HCT116 (cell line): ENCODE data around the gene NAPB. TPM values are rescaled to one million over a fixed set of nuclear protein-coding genes. Genes with fewer than 3 reads are reported as not detected.

ENCODE experiments used
- ATAC-seq: fragments of 200-7000 bp; cut with Tn5 transposase; 2 replicates; pipeline ENCODE4 v1.9.1; 2020; ENCODE audit warnings: mild to moderate bottlenecking, moderate library complexity
- BruUV-seq: library from RNA; stranded (reverse); fragments of 400-500 nt; replicated peaks from 2 replicates; lab custom pipeline; 2021; lab: Mats Ljungman, UMichigan
- CTCF ChIA-PET: fragments of 300-600 bp; sonication (Branson Sonifier 250); formaldehyde crosslinking; loops from one replicate; lab custom pipeline; 2021; ENCODE audit warnings: antibody characterized with exemption; lab: Charles Lee
- POLR2A ChIA-PET: fragments of 300-600, 350-600 bp; sonication (Branson Sonifier 250); formaldehyde crosslinking; loops from one replicate; lab custom pipeline; 2021; ENCODE audit warnings: antibody characterized with exemption; lab: Charles Lee
- RAD21 ChIA-PET, 2 experiments: fragments of 300-600 bp; sonication (Branson Sonifier 250); formaldehyde crosslinking; loops; one replicate each; lab custom pipeline; 2023; ENCODE audit warnings: low total read pairs in 2 of 2; ENCODE audit not compliant: uncharacterized antibody in 2 of 2, unreplicated experiment in 2 of 2, low non-redundant PET in 1 of 2; lab: Charles Lee
- DNase-seq: peaks from one replicate; pipeline ENCODE4 v3.0.0-alpha.2; 2010; ENCODE audit warnings: low read depth, low spot score
- H2AFZ ChIP-seq: fragments of 200-600 bp; shearing (Covaris generic), sonication (generic); 2 replicates; pipeline ENCODE4 v1.6.1; 2017; ENCODE audit warnings: low read depth, mixed run types, mixed read lengths, antibody characterized with exemption, low read length; ENCODE audit not compliant: poor library complexity, severe bottlenecking
- H3K27ac ChIP-seq: 2 replicates; pipeline ENCODE4 v1.5.1; 2012; ENCODE audit warnings: low read depth, low read length
- H3K27me3 ChIP-seq: fragments of 200-600 bp; sonication (generic); 2 replicates; pipeline ENCODE4 v1.6.1; 2016; ENCODE audit warnings: mixed run types, low read length, mixed read lengths; ENCODE audit not compliant: insufficient read depth
- H3K36me3 ChIP-seq, 2 experiments: fragments of 200-500 bp in 1 of 2; fragments of 200-600 bp in 1 of 2; sonication (Bioruptor generic) in 1 of 2; sonication (generic) in 1 of 2; 2 replicates each; pipeline versions ENCODE4 v1.5.1 to v1.6.1; 2014 to 2016; ENCODE audit warnings: low read length in 2 of 2, inconsistent platforms in 1 of 2, mixed read lengths in 1 of 2, mixed run types in 1 of 2; ENCODE audit not compliant: insufficient read depth in 2 of 2, control insufficient read depth in 1 of 2
- H3K4me1 ChIP-seq, 2 experiments: fragments of 200-600 bp in 1 of 2; sonication (generic) in 1 of 2; 2 replicates each; pipeline versions ENCODE4 v1.5.1 to v1.6.1; 2012 to 2017; ENCODE audit warnings: low read length in 2 of 2, inconsistent platforms in 1 of 2, mild to moderate bottlenecking in 1 of 2, mixed read lengths in 1 of 2, mixed run types in 1 of 2, moderate library complexity in 1 of 2; ENCODE audit not compliant: insufficient read depth in 2 of 2, control insufficient read depth in 1 of 2
- H3K4me2 ChIP-seq: fragments of 200-600 bp; sonication (generic); 2 replicates; pipeline ENCODE4 v1.6.1; 2017; ENCODE audit warnings: mixed run types, low read length, mixed read lengths
- H3K4me3 ChIP-seq, 2 experiments: fragments of 200-600 bp in 1 of 2; sonication (generic) in 1 of 2; replicated peaks in 1 of 2; 2 replicates each; pipeline ENCODE4 v1.5.1; 2011 to 2016; ENCODE audit warnings: low read length in 2 of 2, control low read depth in 1 of 2, low read depth in 1 of 2, mild to moderate bottlenecking in 1 of 2, mixed read lengths in 1 of 2, mixed run types in 1 of 2
- H3K79me2 ChIP-seq: fragments of 200-600 bp; sonication (generic); 2 replicates; pipeline ENCODE4 v1.6.1; 2017; ENCODE audit warnings: mild to moderate bottlenecking, mixed run types, low read length, moderate library complexity, mixed read lengths; ENCODE audit not compliant: insufficient read depth
- H3K9ac ChIP-seq: fragments of 200-600 bp; sonication (generic); 2 replicates; pipeline ENCODE4 v1.6.1; 2016; ENCODE audit warnings: low read length, mixed read lengths
- H3K9me2 ChIP-seq: fragments of 200-600 bp; sonication (generic), shearing (Covaris generic); 2 replicates; pipeline ENCODE4 v1.6.1; 2017; ENCODE audit warnings: mixed run types, mild to moderate bottlenecking, moderate library complexity; ENCODE audit not compliant: insufficient read depth
- H3K9me3 ChIP-seq, 2 experiments: fragments of 200-500 bp in 1 of 2; fragments of 200-600 bp in 1 of 2; sonication (Bioruptor generic) in 1 of 2; sonication (generic) in 1 of 2; 2 replicates each; pipeline ENCODE4 v1.6.1; 2014 to 2017; ENCODE audit warnings: low read length in 2 of 2, mixed read lengths in 2 of 2, inconsistent platforms in 1 of 2, low read depth in 1 of 2, mild to moderate bottlenecking in 1 of 2, mixed run types in 1 of 2, moderate library complexity in 1 of 2; ENCODE audit not compliant: control insufficient read depth in 1 of 2, insufficient read depth in 1 of 2
- H4K20me1 ChIP-seq: fragments of 200-600 bp; sonication (generic), shearing (Covaris generic); 2 replicates; pipeline ENCODE4 v1.6.1; 2017; ENCODE audit warnings: mixed run types, mild to moderate bottlenecking, moderate library complexity; ENCODE audit not compliant: insufficient read depth
- ATF3 ChIP-seq: IDR thresholded peaks from 2 replicates; pipeline ENCODE4 v1.6.1; 2012
- CBX3 ChIP-seq: IDR thresholded peaks from 2 replicates; pipeline ENCODE4 v1.6.1; 2012; ENCODE audit warnings: low read depth
- CEBPB ChIP-seq: IDR thresholded peaks from 2 replicates; pipeline ENCODE4 v1.6.1; 2012; ENCODE audit warnings: low read depth
- CTCF ChIP-seq, 3 experiments: fragments of 200-600 bp in 1 of 3; sonication (generic) in 1 of 3; IDR thresholded peaks in 2 of 3; conservative IDR thresholded peaks in 1 of 3; 2 replicates each; pipeline ENCODE4 v1.5.1; 2012 to 2017; ENCODE audit warnings: low read depth in 2 of 3, low read length in 2 of 3, antibody characterized with exemption in 1 of 3, borderline replicate concordance in 1 of 3, control low read depth in 1 of 3, mild to moderate bottlenecking in 1 of 3, mixed read lengths in 1 of 3, mixed run types in 1 of 3, moderate library complexity in 1 of 3; ENCODE audit not compliant: insufficient read depth in 1 of 3
- EGR1 ChIP-seq: IDR thresholded peaks from 2 replicates; pipeline ENCODE4 v1.6.1; 2012; ENCODE audit warnings: low read depth
- ELF1 ChIP-seq: IDR thresholded peaks from 2 replicates; pipeline ENCODE4 v1.6.1; 2012; ENCODE audit warnings: low read depth, borderline replicate concordance
- EZH2phosphoT487 ChIP-seq: fragments of 200-600 bp; IDR thresholded peaks from 2 replicates; pipeline ENCODE4 v1.6.1; 2018; ENCODE audit warnings: antibody characterized with exemption, borderline replicate concordance
- FOSL1 ChIP-seq: IDR thresholded peaks from 2 replicates; pipeline ENCODE4 v1.6.1; 2012; ENCODE audit warnings: low read depth
- JUND ChIP-seq: IDR thresholded peaks from 2 replicates; pipeline ENCODE4 v1.6.1; 2012
- MAX ChIP-seq: IDR thresholded peaks from 2 replicates; pipeline ENCODE4 v1.6.1; 2012
- RAD21 ChIP-seq: IDR thresholded peaks from 2 replicates; pipeline ENCODE4 v1.6.1; 2012; ENCODE audit warnings: low read depth, mild to moderate bottlenecking
- REST ChIP-seq: IDR thresholded peaks from 2 replicates; pipeline ENCODE4 v1.6.1; 2012; ENCODE audit warnings: low read depth
- SP1 ChIP-seq: IDR thresholded peaks from 2 replicates; pipeline ENCODE4 v1.6.1; 2012; ENCODE audit warnings: low read depth
- TCF7L2 ChIP-seq: IDR thresholded peaks from 2 replicates; pipeline ENCODE4 v1.7.0; 2011; ENCODE audit warnings: borderline replicate concordance, inconsistent platforms; ENCODE audit not compliant: insufficient read depth, insufficient read length; ENCODE audit errors: extremely low read depth
- ZBTB33 ChIP-seq: IDR thresholded peaks from 2 replicates; pipeline ENCODE4 v1.6.1; 2011; ENCODE audit warnings: mild to moderate bottlenecking, low read length, moderate library complexity; ENCODE audit not compliant: insufficient replicate concordance; ENCODE audit errors: extremely low read depth
- ZFX ChIP-seq: fragments of 450-650 bp; IDR thresholded peaks from 2 replicates; pipeline ENCODE4 v1.6.1; 2017
- ZNF274 ChIP-seq: fragments of 200-500 bp; sonication (Bioruptor generic); IDR thresholded peaks from 2 replicates; pipeline ENCODE4 v1.6.1; 2014; ENCODE audit warnings: mild to moderate bottlenecking, low read depth, low read length, inconsistent platforms
- intact Hi-C: fragments of 100-400 bp; cut with micrococcal nuclease; formaldehyde crosslinking; loops from 2 replicates; pipeline ENCODE4 v1.10.0; 2022
- total RNA-seq: library from RNA; stranded (reverse); gene quantifications from one replicate; pipeline ENCODE4 v1.2.1, GENCODE V29; 2021; ENCODE audit not compliant: unreplicated experiment

The NAPB gene
- total RNA-seq, 1 experiment from 2014 or later, result 7.9 TPM

GRCh38 chr20:23349338-23350195 lies 71.7 kb downstream of the NAPB start:
- Histone ChIP-seq H3K4me2 (peak overlapping the region; percentile 100), H3K4me1 (peaks cover 15 to 24% of the 10 kb centered on the region in 2 experiments), H2AFZ (peak overlapping the region; percentile 65), H3K36me3 (peaks cover 0 to 12% of the 10 kb centered on the region in 2 experiments; a peak in 1 of 4 replicates), H3K27me3 (no peaks in the 10 kb centered on the region), H3K9me2 (no peaks in the 10 kb centered on the region), H4K20me1 (peaks cover 6% of the 10 kb centered on the region; the same call in 1 of the 2 replicates), H3K9ac (peak overlapping the region; percentile 96), H3K4me3 (peak overlapping the region; percentile 92 to 99), H3K79me2 (peaks cover 40% of the 10 kb centered on the region), H3K27ac (peak overlapping the region; percentile 99), H3K9me3 (no peaks in the 10 kb centered on the region)
- BruUV-seq, result no TSS peak
- POLR2A ChIA-PET, result interaction anchor here (0.7 to 1.8 kb wide), 8 partner anchors 9 to 658 kb away, joined by 3 to 24 read pairs (median 4); partner anchors contain the start of gene GZF1
- DNase-seq (no peak), ATAC-seq (peak; percentile 63)
- CTCF ChIA-PET, result interaction anchor here (0.6 to 3.0 kb wide), 10 partner anchors 8 to 1983 kb away, joined by 3 to 25 read pairs (median 4); no protein-coding TSS in a partner anchor
- RAD21 ChIA-PET, result interaction anchor here in 1 of 2 experiments (1.1 kb wide), 1 partner anchor 9 kb away, joined by 4 read pairs; no protein-coding TSS in a partner anchor
- intact Hi-C loops, result loop anchor here (1.0 to 10.0 kb wide), 3 partner anchors 9 to 257 kb away; no protein-coding TSS in a partner anchor
- peak in 2 of 3 experiments; percentile 29 to 50; a peak in 3 of 6 replicates for TF ChIP-seq CTCF (IDR thresholded peaks at IDR 0.05 in 2 of 3, conservative IDR thresholded peaks at IDR 0.05 in 1 of 3; ENCODE audit: borderline replicate concordance in 1 of 3, insufficient read depth in 1 of 3, low read depth in 2 of 3, low read length in 2 of 3)
- TF ChIP-seq ZNF274, result no peak
- TF ChIP-seq EGR1, result peak; percentile 83
- no peak for TF ChIP-seq CEBPB
- peak; percentile 37; the same call in 1 of the 2 replicates for TF ChIP-seq RAD21
- no peak for TF ChIP-seq REST
- no peak for TF ChIP-seq EZH2phosphoT487
- no peak for TF ChIP-seq JUND
- no peak for TF ChIP-seq ATF3
- no peak for TF ChIP-seq CBX3
- TF ChIP-seq TCF7L2, result no peak
- no peak for TF ChIP-seq ELF1
- no peak for TF ChIP-seq ZBTB33
- TF ChIP-seq ZFX, result no peak
- no peak for TF ChIP-seq SP1
- TF ChIP-seq FOSL1, result no peak
- TF ChIP-seq MAX, result no peak
